Neural cell (in vitro differentiated cells): Measurements from ENCODE around the gene SPOCD1. TPM values are rescaled to one million over a fixed set of nuclear protein-coding genes. Genes with fewer than 3 reads are reported as not detected.
"Not testable (repeated sequence)": the region's sequence is repeated elsewhere in the genome, so short reads cannot be mapped to it uniquely, and the experiment has no call there.

Source experiments
- H2AFZ ChIP-seq: fragments of 200-600, 300-800 bp; sonication (generic), shearing (Covaris generic); 2 replicates; pipeline ENCODE4 v1.6.0; 2014; ENCODE audit warnings: low read depth, mild to moderate bottlenecking, antibody characterized with exemption, low read length, moderate library complexity
- H3F3A ChIP-seq: fragments of 200-600 bp; shearing (Covaris generic); 2 replicates; pipeline ENCODE4 v1.6.1; 2016; ENCODE audit warnings: mild to moderate bottlenecking, moderate library complexity, mixed read lengths, antibody characterized with exemption, low read length; ENCODE audit not compliant: insufficient read depth, poor library complexity, severe bottlenecking
- H3K27ac ChIP-seq: fragments of 200-600, 300-800 bp; sonication (generic), shearing (Covaris generic); 2 replicates; pipeline ENCODE4 v1.5.1; 2014; ENCODE audit warnings: mild to moderate bottlenecking, low read length, moderate library complexity
- H3K27me3 ChIP-seq: fragments of 300-800, 200-600 bp; sonication (generic), shearing (Covaris generic); 2 replicates; pipeline ENCODE4 v1.6.0; 2014; ENCODE audit warnings: mild to moderate bottlenecking, low read depth, low read length, moderate library complexity; ENCODE audit not compliant: insufficient read depth
- H3K36me3 ChIP-seq: fragments of 300-800, 200-600 bp; sonication (generic), shearing (Covaris generic); 2 replicates; pipeline ENCODE4 v1.5.1; 2014; ENCODE audit warnings: mild to moderate bottlenecking, antibody characterized with exemption, low read length, moderate library complexity; ENCODE audit not compliant: insufficient read depth
- H3K4me2 ChIP-seq: fragments of 300-800, 200-600 bp; sonication (generic), shearing (Covaris generic); 2 replicates; pipeline ENCODE4 v1.6.0; 2014; ENCODE audit warnings: mild to moderate bottlenecking, low read length
- H3K4me3 ChIP-seq: fragments of 300-800, 200-600 bp; sonication (generic), shearing (Covaris generic); 2 replicates; pipeline ENCODE4 v1.5.1; 2014; ENCODE audit warnings: mild to moderate bottlenecking, low read length, moderate library complexity
- H3K79me2 ChIP-seq: fragments of 200-600 bp; shearing (Covaris generic); replicated peaks from 2 replicates; pipeline ENCODE4 v1.6.0; 2014; ENCODE audit warnings: mild to moderate bottlenecking, low read length, moderate library complexity; ENCODE audit not compliant: insufficient read depth
- H3K9ac ChIP-seq: fragments of 300-800, 200-600 bp; sonication (generic), shearing (Covaris generic); 2 replicates; pipeline ENCODE4 v1.6.1; 2016; ENCODE audit warnings: mild to moderate bottlenecking, low read length, mixed read lengths
- H3K9me2 ChIP-seq: fragments of 200-600 bp; shearing (Covaris generic); 2 replicates; pipeline ENCODE4 v1.6.1; 2016; ENCODE audit warnings: mild to moderate bottlenecking, low read length, mixed read lengths; ENCODE audit not compliant: insufficient read depth
- H3K9me3 ChIP-seq: fragments of 200-600, 300-800 bp; sonication (generic), shearing (Covaris generic); 2 replicates; pipeline ENCODE4 v1.6.1; 2016; ENCODE audit warnings: mild to moderate bottlenecking, mixed run types, low read length, moderate library complexity, mixed read lengths
- H4K20me1 ChIP-seq: fragments of 200-600 bp; shearing (Covaris generic); 2 replicates; pipeline ENCODE4 v1.6.1; 2016; ENCODE audit warnings: mild to moderate bottlenecking, mixed run types; ENCODE audit not compliant: insufficient read depth
- CTCF ChIP-seq: fragments of 450-650 bp; IDR thresholded peaks from 2 replicates; pipeline ENCODE4 v1.5.1; 2014; ENCODE audit warnings: antibody characterized with exemption, mild to moderate bottlenecking, moderate library complexity; ENCODE audit not compliant: poor library complexity, severe bottlenecking
- EP300 ChIP-seq: fragments of 450-650 bp; conservative IDR thresholded peaks from 2 replicates; pipeline ENCODE4 v1.6.1; 2014; ENCODE audit warnings: antibody characterized with exemption, mild to moderate bottlenecking, moderate library complexity; ENCODE audit not compliant: poor library complexity, severe bottlenecking
- EZH2 ChIP-seq: fragments of 200-600, 300-800 bp; shearing (Covaris generic), sonication (generic); IDR thresholded peaks from 2 replicates; pipeline ENCODE4 v1.6.1; 2014; ENCODE audit warnings: antibody characterized with exemption, low read length, borderline replicate concordance, mild to moderate bottlenecking; ENCODE audit not compliant: insufficient read depth, poor library complexity, severe bottlenecking
- MXI1 ChIP-seq: fragments of 450-650 bp; conservative IDR thresholded peaks from 2 replicates; pipeline ENCODE4 v1.6.1; 2014; ENCODE audit warnings: antibody characterized with exemption, mild to moderate bottlenecking; ENCODE audit not compliant: poor library complexity, severe bottlenecking
- POLR2AphosphoS5 ChIP-seq: IDR thresholded peaks from 2 replicates; pipeline ENCODE4 v1.6.1; 2012
- RAD21 ChIP-seq: fragments of 450-650 bp; conservative IDR thresholded peaks from 2 replicates; pipeline ENCODE4 v1.6.1; 2014; ENCODE audit warnings: antibody characterized with exemption, mild to moderate bottlenecking, moderate library complexity
- REST ChIP-seq: IDR thresholded peaks from 2 replicates; pipeline ENCODE4 v1.6.1; 2012; ENCODE audit warnings: borderline replicate concordance
- SMC3 ChIP-seq: fragments of 450-650 bp; conservative IDR thresholded peaks from 2 replicates; pipeline ENCODE4 v1.6.1; 2014; ENCODE audit warnings: antibody characterized with exemption, mild to moderate bottlenecking, moderate library complexity; ENCODE audit not compliant: poor library complexity
- TAF1 ChIP-seq: IDR thresholded peaks from 2 replicates; pipeline ENCODE4 v1.6.1; 2012; ENCODE audit warnings: low read depth
- polyA plus RNA-seq: library from polyadenylated mRNA; depleted of rRNA; stranded (reverse); fragments of >200 nt; gene quantifications from 2 replicates; pipeline ENCODE4 v1.2.3, GENCODE V29; 2014

The SPOCD1 gene
- polyA plus RNA-seq, 1 donor from 2014 or later = not detected

GRCh38 chr1:31818206-31818605 lies 2.4 kb upstream of the SPOCD1 start:
- no peaks in the 10 kb centered on the region for H3F3A ChIP-seq
- TF ChIP-seq MXI1 = no peak
- no peak for TF ChIP-seq CTCF
- no peak for TF ChIP-seq SMC3
- TF ChIP-seq TAF1 = no peak
- no peak for TF ChIP-seq REST
- TF ChIP-seq RAD21 = no peak
- TF ChIP-seq EZH2 = no peak
- no peak for TF ChIP-seq POLR2AphosphoS5
- TF ChIP-seq EP300 = no peak
- no peaks in the 10 kb centered on the region for H3K9me2 ChIP-seq
- H3K9me3 ChIP-seq = no peaks in the 10 kb centered on the region
- no peak overlapping the region for H3K4me3 ChIP-seq
- no peak overlapping the region for H3K9ac ChIP-seq
- no peak overlapping the region for H2AFZ ChIP-seq
- H3K4me2 ChIP-seq = no peak overlapping the region
- H4K20me1 ChIP-seq = no peaks in the 10 kb centered on the region
- H3K79me2 ChIP-seq = no peaks in the 10 kb centered on the region
- no peaks in the 10 kb centered on the region for H3K36me3 ChIP-seq
- no peaks in the 10 kb centered on the region for H3K27me3 ChIP-seq
- H3K27ac ChIP-seq = no peak overlapping the region

GRCh38 chr1:31816947-31817346 lies 1.1 kb upstream of the SPOCD1 start:
- not testable (repeated sequence) for H3K36me3 ChIP-seq, H3K4me3 ChIP-seq, H3F3A ChIP-seq, H3K9ac ChIP-seq, H3K4me2 ChIP-seq, H3K79me2 ChIP-seq, H2AFZ ChIP-seq, H3K9me2 ChIP-seq, H3K9me3 ChIP-seq, H3K27me3 ChIP-seq, H3K27ac ChIP-seq, H4K20me1 ChIP-seq

GRCh38 chr1:31816501-31816900 lies 679 bp upstream of the SPOCD1 start:
- not testable (repeated sequence) for H3K4me2 ChIP-seq, H3F3A ChIP-seq, H3K4me3 ChIP-seq, H3K27ac ChIP-seq, H3K36me3 ChIP-seq, H3K79me2 ChIP-seq, H3K9ac ChIP-seq, H3K27me3 ChIP-seq, H3K9me3 ChIP-seq, H4K20me1 ChIP-seq, H3K9me2 ChIP-seq, H2AFZ ChIP-seq
